ENCODE data around the gene ZNF48. TPM values are rescaled to one million over a fixed set of nuclear protein-coding genes. Genes with fewer than 3 reads are reported as not detected.
A peak's percentile ranks its signal among the peaks of the same experiment; 100 is the strongest.

The ZNF48 gene
- total RNA-seq, 4 donors from 2014 or later: 5.8 to 10.5 (median 7.0) TPM; not detected in 1

- no peak overlapping the region for H3K4me3 ChIP-seq
- H3K36me3 ChIP-seq: peaks cover 0 to 21% (median 10%) of the 10 kb centered on the region in 4 donors
- H3K4me1 ChIP-seq: peaks cover 19 to 33% (median 23%) of the 10 kb centered on the region in 4 donors
- no peaks in the 10 kb centered on the region for H3K27me3 ChIP-seq
- 60 to 65% methylated on average over 1 to 3 of the region's 3 CpGs for WGBS, 2 donors (ENCODE audit: low coverage in 1 of 2)
- intact Hi-C loops (cut with DNase I; ENCODE audit: low total_unique reads) (loop anchor here (5.0 kb wide), 1 partner anchor 1202 kb away; no protein-coding TSS in a partner anchor), in situ Hi-C loops (cut with MboI; ENCODE audit: low pct_ligation_motif_present in 1 of 4, low pct_unique_long_range_greater_than_20kb in 1 of 4, low sequenced_read_pairs in 3 of 4) (no loop called here)
- no peaks in the 10 kb centered on the region for H3K9me3 ChIP-seq
- peak; percentile 9 for DNase-seq
- TF ChIP-seq POLR2AphosphoS5 (IDR thresholded peaks at IDR 0.05) (no peak), CTCF (IDR thresholded peaks at IDR 0.05) (no peak), EP300 (IDR thresholded peaks at IDR 0.05; ENCODE audit: low read depth) (no peak), POLR2A (IDR thresholded peaks at IDR 0.05) (no peak)
- no peak overlapping the region for H3K27ac ChIP-seq
Observed at GRCh38 chr16:30349675-30350074, 45.5 kb upstream of the ZNF48 start.

GRCh38 chr16:30350134-30350871, 44.9 kb upstream of the ZNF48 start:
- Histone ChIP-seq H3K9me3 (no peaks in the 10 kb centered on the region), H3K27ac (peak overlapping the region in 1 of 4 donors; percentile 4), H3K4me3 (no peak overlapping the region), H3K36me3 (peaks cover 0 to 21% (median 10%) of the 10 kb centered on the region in 4 donors), H3K27me3 (no peaks in the 10 kb centered on the region), H3K4me1 (peaks cover 19 to 33% (median 23%) of the 10 kb centered on the region in 4 donors)
- TF ChIP-seq POLR2AphosphoS5 (IDR thresholded peaks at IDR 0.05) (peak in 2 of 3 donors; percentile 8 to 18), POLR2A (IDR thresholded peaks at IDR 0.05) (no peak), EP300 (IDR thresholded peaks at IDR 0.05; ENCODE audit: low read depth) (no peak), CTCF (IDR thresholded peaks at IDR 0.05) (no peak)
- 71 to 81% methylated on average over 2 to 3 of the region's 3 CpGs for WGBS, 2 donors (ENCODE audit: low coverage in 1 of 2)
- in situ Hi-C loops (cut with MboI; ENCODE audit: low pct_ligation_motif_present in 1 of 4, low pct_unique_long_range_greater_than_20kb in 1 of 4, low sequenced_read_pairs in 3 of 4) (no loop called here), intact Hi-C loops (cut with DNase I; ENCODE audit: low total_unique reads) (loop anchor here (5.0 kb wide), 1 partner anchor 1203 kb away; no protein-coding TSS in a partner anchor)
- peak; percentile 2 for DNase-seq

- Histone ChIP-seq H3K9me3 (no peaks in the 10 kb centered on the region), H3K36me3 (peaks cover 0 to 21% (median 10%) of the 10 kb centered on the region in 4 donors), H3K27ac (peak overlapping the region in 2 of 4 donors; percentile 43 to 98), H3K4me3 (no peak overlapping the region), H3K27me3 (no peaks in the 10 kb centered on the region), H3K4me1 (peaks cover 20 to 38% (median 25%) of the 10 kb centered on the region in 4 donors)
- TF ChIP-seq CTCF (IDR thresholded peaks at IDR 0.05): no peak
- TF ChIP-seq EP300 (IDR thresholded peaks at IDR 0.05; ENCODE audit: low read depth): no peak
- TF ChIP-seq POLR2A (IDR thresholded peaks at IDR 0.05): no peak
- TF ChIP-seq POLR2AphosphoS5 (IDR thresholded peaks at IDR 0.05): no peak
- intact Hi-C loops (cut with DNase I; ENCODE audit: low total_unique reads): loop anchor here (5.0 kb wide), 1 partner anchor 1204 kb away; no protein-coding TSS in a partner anchor
- DNase-seq: no peak
- 86% methylated on average over 15 of the region's 15 CpGs; no CpG with 5 or more reads in 1 of the 2 donors for WGBS, 2 donors (ENCODE audit: low coverage in 1 of 2)
- in situ Hi-C loops (cut with MboI; ENCODE audit: low pct_ligation_motif_present in 1 of 4, low pct_unique_long_range_greater_than_20kb in 1 of 4, low sequenced_read_pairs in 3 of 4): no loop called here
Observed at GRCh38 chr16:30351001-30351441, 44.2 kb upstream of the ZNF48 start.

All from transverse colon (tissue), 4 donors.